IPS DF 6.9 (cell line): ENCODE measurements around the gene WDR93.

ENCODE experiments used
- DNase-seq: peaks from one replicate; pipeline ENCODE4 v3.0.0-alpha.2; 2013; ENCODE audit warnings: low read depth, low spot score
- H3K27ac ChIP-seq: one replicate; pipeline ENCODE4 v1.5.1; 2013; ENCODE audit warnings: low read length, control low read depth
- H3K27me3 ChIP-seq: 2 replicates; pipeline ENCODE4 v1.6.1; 2013; ENCODE audit warnings: mild to moderate bottlenecking, low read length; ENCODE audit not compliant: control insufficient read depth, insufficient read depth
- H3K36me3 ChIP-seq: 2 replicates; pipeline ENCODE4 v1.6.1; 2013; ENCODE audit warnings: low read length; ENCODE audit not compliant: control insufficient read depth, insufficient read depth
- H3K4me1 ChIP-seq: 2 replicates; pipeline ENCODE4 v1.6.1; 2013; ENCODE audit warnings: low read length; ENCODE audit not compliant: control insufficient read depth, insufficient read depth
- H3K4me3 ChIP-seq: 2 replicates; pipeline ENCODE4 v1.5.1; 2013; ENCODE audit warnings: mild to moderate bottlenecking, low read length
- H3K9me3 ChIP-seq: 2 replicates; pipeline ENCODE4 v1.6.1; 2013; ENCODE audit warnings: low read length, inconsistent platforms; ENCODE audit not compliant: control insufficient read depth, insufficient read depth
- WGBS: extraction: QIAGEN DNeasy Blood & Tissue Kit; methylation state at CpG from one replicate; pipeline ENCODE4 v1.1.7; 2013; ENCODE audit warnings: mixed read lengths, missing lambda C conversion rate; ENCODE audit not compliant: insufficient read length, insufficient coverage; 5-methylcytosine and 5-hydroxymethylcytosine counted together

WDR93 gene

GRCh38 chr15:89756897-89757296, 66.3 kb downstream of the WDR93 start:
- WGBS, result no CpG with 5 or more reads among the region's 7 CpGs
- Histone ChIP-seq H3K36me3 (no peaks in the 10 kb centered on the region), H3K9me3 (no peaks in the 10 kb centered on the region), H3K27me3 (peaks cover 1% of the 10 kb centered on the region; the same call in 1 of the 2 replicates), H3K27ac (no peak overlapping the region), H3K4me1 (peaks cover 5% of the 10 kb centered on the region), H3K4me3 (no peak overlapping the region)
- DNase-seq, result no peak

- Histone ChIP-seq H3K9me3 (no peaks in the 10 kb centered on the region), H3K27me3 (no peaks in the 10 kb centered on the region), H3K36me3 (no peaks in the 10 kb centered on the region), H3K4me1 (peaks cover 5% of the 10 kb centered on the region), H3K27ac (no peak overlapping the region), H3K4me3 (no peak overlapping the region)
- WGBS, result no CpG with 5 or more reads among the region's 8 CpGs
- DNase-seq, result no peak
Observed at GRCh38 chr15:89758283-89758682, 67.7 kb downstream of the WDR93 start.

- no peak overlapping the region for H3K27ac ChIP-seq
- WGBS, result no CpG with 5 or more reads among the region's 8 CpGs
Observed at GRCh38 chr15:89758981-89759380, 68.4 kb downstream of the WDR93 start.

GRCh38 chr15:89759835-89760234, 69.2 kb downstream of the WDR93 start:
- Histone ChIP-seq H3K4me1 (peaks cover 3% of the 10 kb centered on the region; the same call in 1 of the 2 replicates), H3K9me3 (no peaks in the 10 kb centered on the region), H3K27ac (no peak overlapping the region), H3K36me3 (no peaks in the 10 kb centered on the region), H3K27me3 (no peaks in the 10 kb centered on the region), H3K4me3 (no peak overlapping the region)
- WGBS, result no CpG with 5 or more reads among the region's 3 CpGs
- no peak for DNase-seq

More at GRCh38 chr15:89758981-89759380, 68.4 kb downstream of the WDR93 start:
- Histone ChIP-seq H3K36me3 (no peaks in the 10 kb centered on the region), H3K4me1 (peaks cover 5% of the 10 kb centered on the region), H3K9me3 (no peaks in the 10 kb centered on the region), H3K27me3 (no peaks in the 10 kb centered on the region), H3K4me3 (no peak overlapping the region)
- DNase-seq, result no peak

GRCh38 chr15:89760303-89761008, 69.8 kb downstream of the WDR93 start:
- WGBS, result no CpG with 5 or more reads among the region's 16 CpGs
- H3K4me1 ChIP-seq, result peaks cover 3% of the 10 kb centered on the region; the same call in 1 of the 2 replicates
- no peak overlapping the region for H3K27ac ChIP-seq
- no peaks in the 10 kb centered on the region for H3K27me3 ChIP-seq
- H3K4me3 ChIP-seq, result no peak overlapping the region
- no peak for DNase-seq
- H3K9me3 ChIP-seq, result no peaks in the 10 kb centered on the region
- H3K36me3 ChIP-seq, result no peaks in the 10 kb centered on the region

GRCh38 chr15:89761009-89761831, 70.6 kb downstream of the WDR93 start:
- WGBS, result no CpG with 5 or more reads among the region's 18 CpGs
- Histone ChIP-seq H3K27ac (no peak overlapping the region), H3K36me3 (no peaks in the 10 kb centered on the region), H3K4me1 (peaks cover 3% of the 10 kb centered on the region; the same call in 1 of the 2 replicates), H3K9me3 (no peaks in the 10 kb centered on the region), H3K4me3 (no peak overlapping the region), H3K27me3 (no peaks in the 10 kb centered on the region)
- DNase-seq, result no peak

GRCh38 chr15:89761929-89762328, 71.3 kb downstream of the WDR93 start:
- no CpG with 5 or more reads among the region's 5 CpGs for WGBS
- no peaks in the 10 kb centered on the region for H3K27me3 ChIP-seq
- DNase-seq, result no peak
- no peaks in the 10 kb centered on the region for H3K36me3 ChIP-seq
- H3K4me1 ChIP-seq, result peaks cover 3% of the 10 kb centered on the region; the same call in 1 of the 2 replicates
- H3K27ac ChIP-seq, result no peak overlapping the region
- no peak overlapping the region for H3K4me3 ChIP-seq
- H3K9me3 ChIP-seq, result no peaks in the 10 kb centered on the region

GRCh38 chr15:89765694-89766093, 75.1 kb downstream of the WDR93 start:
- Histone ChIP-seq H3K27me3 (no peaks in the 10 kb centered on the region), H3K4me1 (no peaks in the 10 kb centered on the region), H3K4me3 (no peak overlapping the region), H3K9me3 (no peaks in the 10 kb centered on the region), H3K27ac (no peak overlapping the region), H3K36me3 (no peaks in the 10 kb centered on the region)
- no CpG with 5 or more reads among the region's 1 CpG for WGBS
- no peak for DNase-seq

GRCh38 chr15:89766357-89767311, 76.0 kb downstream of the WDR93 start:
- Histone ChIP-seq H3K4me3 (no peak overlapping the region), H3K4me1 (no peaks in the 10 kb centered on the region), H3K27ac (no peak overlapping the region), H3K36me3 (no peaks in the 10 kb centered on the region), H3K9me3 (no peaks in the 10 kb centered on the region), H3K27me3 (no peaks in the 10 kb centered on the region)
- no peak for DNase-seq
- WGBS, result no CpG with 5 or more reads among the region's 16 CpGs

- Histone ChIP-seq H3K27me3 (no peaks in the 10 kb centered on the region), H3K9me3 (no peaks in the 10 kb centered on the region), H3K4me1 (no peaks in the 10 kb centered on the region), H3K4me3 (no peak overlapping the region), H3K36me3 (no peaks in the 10 kb centered on the region), H3K27ac (no peak overlapping the region)
- no peak for DNase-seq
- WGBS, result no CpG with 5 or more reads among the region's 8 CpGs
Observed at GRCh38 chr15:89767411-89767915, 76.9 kb downstream of the WDR93 start.
